Naive thymus-derived CD4-positive, alpha-beta T cell (primary cell): Measurements from ENCODE around the gene TMEM39B. TPM values are rescaled to one million over a fixed set of nuclear protein-coding genes. Genes with fewer than 3 reads are reported as not detected.
"Not testable (repeated sequence)": the region's sequence is repeated elsewhere in the genome, so short reads cannot be mapped to it uniquely, and the experiment has no call there.

ENCODE experiments used
- ATAC-seq: fragments of 150-1000 bp; cut with Tn5 transposase; 2 replicates; pipeline ENCODE4 v1.10.0; 2021; ENCODE audit warnings: mild to moderate bottlenecking, moderate library complexity
- CTCF ChIA-PET: fragments of 350-600 bp; sonication (Branson Sonifier 250); formaldehyde crosslinking; loops from one replicate; lab custom pipeline; 2021; ENCODE audit warnings: antibody characterized with exemption; lab: Charles Lee
- POLR2A ChIA-PET: fragments of 350-600 bp; sonication (Branson Sonifier 250); formaldehyde crosslinking; loops from one replicate; lab custom pipeline; 2021; ENCODE audit warnings: antibody characterized with exemption, inconsistent platforms; lab: Charles Lee
- DNase-seq, 9 donors: peaks; one replicate each; pipeline versions ENCODE4 v3.0.0 to v3.0.0-alpha.2; 2020 to 2022; ENCODE audit warnings: mixed read lengths in 1 of 9
- H3K27ac ChIP-seq: one replicate; pipeline ENCODE4 v1.7.0; 2013; ENCODE audit warnings: mild to moderate bottlenecking, low read depth, low read length, moderate library complexity
- H3K27me3 ChIP-seq, 2 donors: one replicate each; pipeline ENCODE4 v1.7.0; 2013; ENCODE audit warnings: low read length in 2 of 2, mild to moderate bottlenecking in 2 of 2, moderate library complexity in 2 of 2; ENCODE audit not compliant: control insufficient read depth in 2 of 2, insufficient read depth in 2 of 2
- H3K36me3 ChIP-seq, 3 experiments: 1 replicate in 2 of 3; 2 replicates in 1 of 3; pipeline ENCODE4 v1.7.0; 2013; ENCODE audit warnings: low read length in 3 of 3, mild to moderate bottlenecking in 3 of 3, moderate library complexity in 1 of 3; ENCODE audit not compliant: insufficient read depth in 3 of 3, control insufficient read depth in 2 of 3
- H3K4me1 ChIP-seq, 2 donors: one replicate each; pipeline ENCODE4 v1.7.0; 2013; ENCODE audit warnings: low read length in 2 of 2, mild to moderate bottlenecking in 2 of 2, moderate library complexity in 1 of 2; ENCODE audit not compliant: control insufficient read depth in 2 of 2, insufficient read depth in 2 of 2
- H3K4me3 ChIP-seq: 2 replicates; pipeline ENCODE4 v1.7.0; 2013; ENCODE audit warnings: mild to moderate bottlenecking, low read length
- H3K9me3 ChIP-seq, 3 experiments: 1 replicate in 2 of 3; 2 replicates in 1 of 3; pipeline ENCODE4 v1.7.0; 2013; ENCODE audit warnings: low read length in 3 of 3; ENCODE audit not compliant: control insufficient read depth in 2 of 3
- H3K27ac Mint-ChIP-seq, 9 donors: one replicate each; pipeline ENCODE4 v1.8.0; 2020 to 2022; ENCODE audit warnings: mixed read lengths in 9 of 9, mild to moderate bottlenecking in 8 of 9, moderate library complexity in 5 of 9, inconsistent platforms in 2 of 9
- H3K27me3 Mint-ChIP-seq, 5 donors: one replicate each; pipeline ENCODE4 v1.8.0; 2021 to 2022; ENCODE audit warnings: mixed read lengths in 5 of 5, mild to moderate bottlenecking in 1 of 5
- H3K36me3 Mint-ChIP-seq, 5 donors: one replicate each; pipeline ENCODE4 v1.8.0; 2020 to 2022; ENCODE audit warnings: mixed read lengths in 5 of 5, mild to moderate bottlenecking in 3 of 5, inconsistent platforms in 1 of 5
- H3K4me1 Mint-ChIP-seq, 7 donors: one replicate each; pipeline ENCODE4 v1.8.0; 2020 to 2022; ENCODE audit warnings: mixed read lengths in 7 of 7, mild to moderate bottlenecking in 3 of 7, inconsistent platforms in 1 of 7
- H3K4me3 Mint-ChIP-seq, 10 donors: one replicate each; pipeline ENCODE4 v1.8.0; 2020 to 2022; ENCODE audit warnings: mild to moderate bottlenecking in 10 of 10, mixed read lengths in 10 of 10, moderate library complexity in 6 of 10, inconsistent platforms in 2 of 10
- H3K9me3 Mint-ChIP-seq, 11 donors: one replicate each; pipeline ENCODE4 v1.8.0; 2020 to 2022; ENCODE audit warnings: mixed read lengths in 11 of 11, mild to moderate bottlenecking in 4 of 11, inconsistent platforms in 1 of 11, moderate library complexity in 1 of 11
- intact Hi-C, 2 donors: fragments of 100-400 bp; cut with micrococcal nuclease; formaldehyde crosslinking; loops; one replicate each; pipeline ENCODE4 v1.15.1; 2023
- polyA plus RNA-seq, 2 donors: library from polyadenylated mRNA; unstranded; fragments of 300-500 nt; fragmentation: Illumina TruSeq; gene quantifications; one replicate each; pipeline ENCODE4 v1.2.3, GENCODE V29; 2021
- total RNA-seq, 6 experiments: library from RNA in 5 of 6; stranded (reverse) in 5 of 6; gene quantifications; 1 replicate in 5 of 6; 2 replicates in 1 of 6; pipeline ENCODE4 v1.2.3 and lab custom pipeline; 2021 to 2026

Gene TMEM39B
- total and polyA plus RNA-seq, 7 experiments from 2014 or later, result 2.7 to 35.9 (median 17.4) TPM

GRCh38 chr1:32114420-32114819 lies 41.7 kb downstream of the TMEM39B start:
- Histone ChIP-seq H3K4me1 (peaks cover 41 to 50% of the 10 kb centered on the region in 2 donors), H3K36me3 (no peaks in the 10 kb centered on the region), H3K9me3 (no peaks in the 10 kb centered on the region), H3K27me3 (no peaks in the 10 kb centered on the region), H3K27ac (peak overlapping the region; percentile 13), H3K4me3 (no peak overlapping the region)
- POLR2A ChIA-PET, result interaction anchor here (1.0 to 1.4 kb wide), 2 partner anchors 28 to 280 kb away, joined by 5 read pairs; partner anchors contain the start of gene BSDC1
- peak overlapping the region in 5 of 10 donors; percentile 14 to 47 (median 27) for H3K4me3 Mint-ChIP-seq
- peaks cover 0 to 2% (median 0%) of the 10 kb centered on the region in 11 donors for H3K9me3 Mint-ChIP-seq
- peak overlapping the region in 5 of 9 donors; percentile 17 to 60 (median 30) for H3K27ac Mint-ChIP-seq
- CTCF ChIA-PET, result interaction anchor here (0.6 kb wide), 1 partner anchor 148 kb away, joined by 3 read pairs; no protein-coding TSS in a partner anchor
- no peaks in the 10 kb centered on the region for H3K27me3 Mint-ChIP-seq
- peaks cover 44 to 85% (median 66%) of the 10 kb centered on the region in 7 donors for H3K4me1 Mint-ChIP-seq
- peaks cover 0 to 6% (median 0%) of the 10 kb centered on the region in 5 donors for H3K36me3 Mint-ChIP-seq
- ATAC-seq (no peak), DNase-seq (no peak)
- intact Hi-C loops, result no loop called here

- Histone ChIP-seq H3K27ac (no peak overlapping the region), H3K4me1 (peaks cover 37 to 39% of the 10 kb centered on the region in 2 donors), H3K9me3 (no peaks in the 10 kb centered on the region), H3K27me3 (no peaks in the 10 kb centered on the region), H3K4me3 (no peak overlapping the region), H3K36me3 (no peaks in the 10 kb centered on the region)
- intact Hi-C loops, result no loop called here
- Mint-ChIP-seq H3K4me3 (no peak overlapping the region), H3K36me3 (peaks cover 0 to 6% (median 0%) of the 10 kb centered on the region in 5 donors), H3K4me1 (peaks cover 39 to 78% (median 58%) of the 10 kb centered on the region in 7 donors), H3K27me3 (no peaks in the 10 kb centered on the region), H3K27ac (peak overlapping the region in 3 of 9 donors; percentile 21 to 48 (median 28)), H3K9me3 (peaks cover 0 to 2% (median 0%) of the 10 kb centered on the region in 11 donors)
- ChIA-PET CTCF (no interaction called here), POLR2A (interaction anchor here (0.6 kb wide), 1 partner anchor 22 kb away, joined by 3 read pairs; no protein-coding TSS in a partner anchor)
- ATAC-seq (no peak), DNase-seq (no peak)
These were observed 42.8 kb downstream of the TMEM39B start for GRCh38 chr1:32115496-32115895.

GRCh38 chr1:32116531-32116930 lies 43.8 kb downstream of the TMEM39B start:
- intact Hi-C loops, result no loop called here
- Histone ChIP-seq H3K4me3 (no peak overlapping the region), H3K27me3 (no peaks in the 10 kb centered on the region), H3K36me3 (no peaks in the 10 kb centered on the region), H3K4me1 (peaks cover 31 to 36% of the 10 kb centered on the region in 2 donors), H3K9me3 (no peaks in the 10 kb centered on the region), H3K27ac (no peak overlapping the region)
- ATAC-seq (no peak), DNase-seq (no peak)
- peaks cover 0 to 13% (median 6%) of the 10 kb centered on the region in 5 donors for H3K36me3 Mint-ChIP-seq
- peak overlapping the region in 4 of 10 donors; percentile 13 to 51 (median 22) for H3K4me3 Mint-ChIP-seq
- H3K27me3 Mint-ChIP-seq, result no peaks in the 10 kb centered on the region
- peak overlapping the region in 2 of 9 donors; percentile 47 to 76 for H3K27ac Mint-ChIP-seq
- ChIA-PET POLR2A (interaction anchor here (0.6 kb wide), 1 partner anchor 205 kb away, joined by 3 read pairs; no protein-coding TSS in a partner anchor), CTCF (no interaction called here)
- no peaks in the 10 kb centered on the region for H3K9me3 Mint-ChIP-seq
- peaks cover 35 to 78% (median 55%) of the 10 kb centered on the region in 7 donors for H3K4me1 Mint-ChIP-seq

GRCh38 chr1:32122151-32122550 lies 49.4 kb downstream of the TMEM39B start:
- Mint-ChIP-seq H3K9me3 (no peaks in the 10 kb centered on the region), H3K27me3 (no peaks in the 10 kb centered on the region), H3K36me3 (peaks cover 0 to 18% (median 6%) of the 10 kb centered on the region in 5 donors), H3K27ac (peak overlapping the region; percentile 15 to 91 (median 81)), H3K4me1 (peaks cover 28 to 71% (median 56%) of the 10 kb centered on the region in 7 donors), H3K4me3 (peak overlapping the region; percentile 16 to 86 (median 62))
- no peaks in the 10 kb centered on the region for H3K27me3 ChIP-seq
- H3K27ac ChIP-seq, result no peak overlapping the region
- intact Hi-C loops, result no loop called here
- H3K36me3 ChIP-seq, result no peaks in the 10 kb centered on the region
- DNase-seq (peak in 3 of 9 donors; percentile 18 to 41 (median 25)), ATAC-seq (no peak)
- H3K4me3 ChIP-seq, result no peak overlapping the region
- ChIA-PET POLR2A (interaction anchor here (0.6 to 3.1 kb wide), 5 partner anchors 11 to 477 kb away, joined by 3 to 13 read pairs (median 5); partner anchors contain the start of genes KPNA6 and PEF1), CTCF (no interaction called here)
- H3K9me3 ChIP-seq, result no peaks in the 10 kb centered on the region
- peaks cover 18 to 20% of the 10 kb centered on the region in 2 donors for H3K4me1 ChIP-seq

GRCh38 chr1:32123361-32123760 lies 50.6 kb downstream of the TMEM39B start:
- ATAC-seq, DNase-seq, H3K27me3 Mint-ChIP-seq, intact Hi-C loops, H3K27ac ChIP-seq, H3K4me3 ChIP-seq, H3K36me3 ChIP-seq, H3K27me3 ChIP-seq, H3K9me3 ChIP-seq, H3K9me3 Mint-ChIP-seq: not testable (repeated sequence)
- H3K4me1 Mint-ChIP-seq, result peaks cover 37 to 75% (median 60%) of the 10 kb centered on the region in 7 donors
- peak overlapping the region in 1 of 9 donors; percentile 49 for H3K27ac Mint-ChIP-seq
- H3K4me3 Mint-ChIP-seq, result peak overlapping the region in 3 of 10 donors; percentile 25 to 86 (median 84)
- ChIA-PET CTCF (interaction anchor here (0.7 kb wide), 1 partner anchor 33 kb away, joined by 4 read pairs; no protein-coding TSS in a partner anchor), POLR2A (interaction anchor here (3.1 kb wide), 1 partner anchor 15 kb away, joined by 13 read pairs; the partner anchor contains the start of gene KPNA6)
- H3K36me3 Mint-ChIP-seq, result peaks cover 0 to 19% (median 6%) of the 10 kb centered on the region in 5 donors
- H3K4me1 ChIP-seq, result peaks cover 20 to 22% of the 10 kb centered on the region in 2 donors

- Histone ChIP-seq H3K27ac (no peak overlapping the region), H3K36me3 (no peaks in the 10 kb centered on the region), H3K4me3 (no peak overlapping the region), H3K27me3 (no peaks in the 10 kb centered on the region), H3K9me3 (no peaks in the 10 kb centered on the region), H3K4me1 (peaks cover 21 to 31% of the 10 kb centered on the region in 2 donors)
- DNase-seq (no peak), ATAC-seq (no peak)
- Mint-ChIP-seq H3K4me3 (no peak overlapping the region), H3K4me1 (peaks cover 45 to 82% (median 70%) of the 10 kb centered on the region in 7 donors), H3K27me3 (no peaks in the 10 kb centered on the region), H3K36me3 (peaks cover 0 to 19% (median 6%) of the 10 kb centered on the region in 5 donors), H3K27ac (peak overlapping the region in 1 of 9 donors; percentile 7), H3K9me3 (no peaks in the 10 kb centered on the region)
- ChIA-PET CTCF (no interaction called here), POLR2A (no interaction called here)
- intact Hi-C loops, result no loop called here
These were observed 52.6 kb downstream of the TMEM39B start for GRCh38 chr1:32125313-32125712.
